ENCODE data around the gene NR1D2. TPM values are rescaled to one million over a fixed set of nuclear protein-coding genes. Genes with fewer than 3 reads are reported as not detected.
A peak's percentile ranks its signal among the peaks of the same experiment; 100 is the strongest.

Gene NR1D2
- total and polyA plus RNA-seq, 9 donors, result 15.6 to 26.6 (median 20.7) TPM

DNA sequence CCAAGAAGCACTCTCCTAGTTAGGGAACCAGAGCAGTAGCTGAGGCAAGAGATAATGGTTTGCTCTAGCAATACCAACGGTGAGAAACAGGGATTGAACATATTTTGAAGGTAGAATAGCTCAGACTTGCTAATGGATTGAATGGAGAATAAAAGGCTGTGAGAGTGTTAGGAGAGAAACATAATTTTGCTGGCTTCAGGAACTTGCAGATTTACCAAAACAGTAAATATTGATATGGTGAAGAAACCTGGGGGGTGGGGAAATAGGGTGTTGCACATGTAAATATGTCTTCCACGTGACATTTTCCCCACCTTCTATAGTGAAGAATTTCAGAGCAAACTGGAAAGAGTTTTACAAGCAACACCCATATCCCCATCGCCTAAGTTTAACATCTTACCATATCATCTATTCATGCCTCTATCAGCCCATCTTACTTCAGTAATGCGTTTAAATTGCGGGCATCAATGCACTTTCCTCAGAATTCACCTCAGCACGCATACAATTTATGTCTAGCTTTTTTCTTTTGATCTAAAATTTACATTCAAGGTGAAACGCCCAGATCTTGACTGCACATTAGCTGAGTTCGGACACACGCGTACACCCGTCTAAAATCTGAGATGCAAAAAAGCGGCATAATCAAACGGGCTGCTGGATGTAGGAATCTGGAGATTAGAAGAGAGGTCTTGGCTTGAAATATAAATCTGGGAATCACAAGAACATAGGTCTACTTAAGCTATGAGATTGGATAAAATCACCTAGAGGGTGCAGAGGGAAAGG, 891 bp upstream of the NR1D2 start:
- peaks cover 16% of the 10 kb centered on the region for H3K4me1 ChIP-seq (ENCODE audit: control insufficient read depth, insufficient read depth, low read length)
- no peaks in the 10 kb centered on the region for H3K36me3 ChIP-seq (ENCODE audit: control insufficient read depth, insufficient read depth, low read length)
- peaks cover 3% of the 10 kb centered on the region for H3K27me3 ChIP-seq (ENCODE audit: control insufficient read depth, insufficient read depth, low read length)
- no peak overlapping the region for H3K27ac ChIP-seq (ENCODE audit: low read length)
- DNase-seq, result peak; percentile 50
- H3K4me3 ChIP-seq (ENCODE audit: low read length), result peak overlapping the region; percentile 83
- no peaks in the 10 kb centered on the region for H3K9me3 ChIP-seq (replicated peaks; ENCODE audit: control insufficient read depth, low read depth, low read length)
- 5% methylated on average over 8 of the region's 13 CpGs for WGBS (ENCODE audit: insufficient coverage)

DNA sequence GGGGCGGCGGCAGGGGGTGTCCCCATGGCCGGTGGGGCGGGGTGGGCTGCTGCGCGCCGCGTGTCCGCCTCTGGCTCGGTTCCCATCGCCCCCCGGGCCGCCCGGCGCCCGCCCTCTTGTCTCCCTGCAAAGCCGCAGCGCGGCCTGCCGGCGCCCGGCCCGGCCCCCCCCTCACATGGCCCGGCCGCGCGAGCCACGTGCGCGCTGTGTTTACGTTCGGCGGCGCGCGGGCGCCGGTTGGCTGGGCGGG, 502 bp downstream of the NR1D2 start:
- H3K27ac ChIP-seq (ENCODE audit: low read length), result peak overlapping the region; percentile 71
- under 1% methylated on average over 39 of the region's 39 CpGs for WGBS (ENCODE audit: insufficient coverage)
- peaks cover 3% of the 10 kb centered on the region for H3K27me3 ChIP-seq (ENCODE audit: control insufficient read depth, insufficient read depth, low read length)
- DNase-seq, result no peak
- peak overlapping the region; percentile 83 for H3K4me3 ChIP-seq (ENCODE audit: low read length)
- H3K36me3 ChIP-seq (ENCODE audit: control insufficient read depth, insufficient read depth, low read length), result no peaks in the 10 kb centered on the region
- peaks cover 16% of the 10 kb centered on the region for H3K4me1 ChIP-seq (ENCODE audit: control insufficient read depth, insufficient read depth, low read length)
- H3K9me3 ChIP-seq (replicated peaks; ENCODE audit: control insufficient read depth, low read depth, low read length), result no peaks in the 10 kb centered on the region

DNA sequence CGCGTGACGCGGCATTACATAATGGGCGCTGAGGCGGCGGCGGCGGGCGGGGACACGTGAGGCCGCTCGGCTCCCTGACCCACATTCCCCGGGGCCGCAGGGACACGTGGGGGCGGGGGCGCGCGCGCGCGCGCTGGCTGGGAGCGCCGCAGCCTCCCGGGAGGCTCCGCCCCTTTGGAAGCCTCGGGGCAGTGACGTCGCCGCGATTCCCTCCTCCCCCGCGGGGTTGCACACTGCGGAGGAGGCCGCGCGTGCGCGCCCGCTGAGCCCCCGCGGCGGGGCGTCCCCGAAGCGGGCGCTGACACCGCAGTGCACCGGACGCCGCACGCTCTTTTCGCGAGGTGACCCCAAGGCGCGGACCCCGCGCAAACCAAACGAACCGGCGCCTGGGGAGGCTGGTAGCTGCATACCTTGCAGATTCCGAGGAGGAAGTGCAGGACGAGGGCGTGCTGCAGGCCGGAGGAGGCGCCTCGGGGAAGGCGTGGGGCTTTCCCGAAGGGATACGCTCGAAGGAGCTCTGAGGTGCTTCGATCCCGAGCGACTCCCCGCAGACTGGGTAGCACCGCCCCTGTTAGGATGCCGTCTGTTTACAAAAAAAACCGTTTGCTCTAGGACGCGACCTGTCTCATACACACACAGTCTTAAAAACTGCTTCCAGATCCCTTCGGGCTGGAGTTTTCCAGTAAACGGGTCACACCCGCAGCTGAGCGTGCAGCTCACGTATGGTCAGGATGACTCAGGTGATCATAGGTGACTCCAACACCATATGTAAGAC, 1.0 kb downstream of the NR1D2 start:
- DNase-seq, result peak; percentile 98
- peak overlapping the region; percentile 95 for H3K27ac ChIP-seq (ENCODE audit: low read length)
- H3K27me3 ChIP-seq (ENCODE audit: control insufficient read depth, insufficient read depth, low read length), result peaks cover 3% of the 10 kb centered on the region
- WGBS (ENCODE audit: insufficient coverage), result under 1% methylated on average over 83 of the region's 87 CpGs
- H3K4me3 ChIP-seq (ENCODE audit: low read length), result peak overlapping the region; percentile 93
- H3K9me3 ChIP-seq (replicated peaks; ENCODE audit: control insufficient read depth, low read depth, low read length), result no peaks in the 10 kb centered on the region
- H3K4me1 ChIP-seq (ENCODE audit: control insufficient read depth, insufficient read depth, low read length), result peaks cover 16% of the 10 kb centered on the region
- no peaks in the 10 kb centered on the region for H3K36me3 ChIP-seq (ENCODE audit: control insufficient read depth, insufficient read depth, low read length)

DNA sequence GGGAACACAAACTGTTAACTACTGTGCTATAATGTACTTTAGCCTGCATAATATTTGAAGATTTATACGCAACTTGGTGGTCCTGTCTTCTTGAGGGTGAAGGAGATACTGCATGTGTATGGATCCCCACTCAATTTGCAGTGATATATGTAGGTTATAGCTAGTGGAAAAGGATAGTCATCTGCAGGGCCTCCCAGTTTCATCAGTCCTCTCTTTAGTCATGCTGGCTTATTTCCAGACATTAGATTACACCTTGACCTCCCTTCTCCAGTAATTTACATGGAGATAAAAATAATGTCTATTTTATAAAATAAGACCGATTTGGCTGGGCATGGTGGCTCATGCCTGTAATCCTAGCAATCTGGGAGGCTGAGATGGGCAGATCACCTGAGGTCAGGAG, 3.7 kb downstream of the NR1D2 start:
- WGBS (ENCODE audit: insufficient coverage), result no CpG with 5 or more reads among the region's 2 CpGs
- H3K36me3 ChIP-seq (ENCODE audit: control insufficient read depth, insufficient read depth, low read length), result no peaks in the 10 kb centered on the region
- DNase-seq, result no peak
- H3K27me3 ChIP-seq (ENCODE audit: control insufficient read depth, insufficient read depth, low read length), result peaks cover under 1% of the 10 kb centered on the region
- H3K27ac ChIP-seq (ENCODE audit: low read length), result no peak overlapping the region
- H3K4me1 ChIP-seq (ENCODE audit: control insufficient read depth, insufficient read depth, low read length), result peaks cover 16% of the 10 kb centered on the region
- H3K9me3 ChIP-seq (replicated peaks; ENCODE audit: control insufficient read depth, low read depth, low read length), result no peaks in the 10 kb centered on the region
- no peak overlapping the region for H3K4me3 ChIP-seq (ENCODE audit: low read length)

DNA sequence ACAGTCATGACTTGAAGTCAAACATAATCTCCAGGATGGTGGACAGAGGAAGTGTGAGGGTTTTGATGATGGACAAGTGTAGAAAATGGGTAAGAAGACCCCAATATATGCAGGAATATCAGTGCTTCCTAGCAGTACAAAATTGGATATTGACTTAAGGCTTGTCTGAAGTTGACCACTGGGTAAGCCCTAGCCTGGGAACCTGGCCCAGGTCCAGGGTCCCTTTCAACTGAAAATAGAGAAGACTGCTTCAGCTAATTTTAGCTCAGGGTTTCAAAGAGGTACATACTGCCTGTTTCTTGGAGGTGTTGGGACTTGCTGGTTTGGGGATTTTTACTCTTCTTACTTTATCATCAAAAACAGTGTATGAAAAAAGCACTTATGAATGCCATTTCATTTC, 4.7 kb downstream of the NR1D2 start:
- no peak overlapping the region for H3K4me3 ChIP-seq (ENCODE audit: low read length)
- H3K27ac ChIP-seq (ENCODE audit: low read length), result peak overlapping the region; percentile 31
- peaks cover 12% of the 10 kb centered on the region for H3K4me1 ChIP-seq (ENCODE audit: control insufficient read depth, insufficient read depth, low read length)

DNA sequence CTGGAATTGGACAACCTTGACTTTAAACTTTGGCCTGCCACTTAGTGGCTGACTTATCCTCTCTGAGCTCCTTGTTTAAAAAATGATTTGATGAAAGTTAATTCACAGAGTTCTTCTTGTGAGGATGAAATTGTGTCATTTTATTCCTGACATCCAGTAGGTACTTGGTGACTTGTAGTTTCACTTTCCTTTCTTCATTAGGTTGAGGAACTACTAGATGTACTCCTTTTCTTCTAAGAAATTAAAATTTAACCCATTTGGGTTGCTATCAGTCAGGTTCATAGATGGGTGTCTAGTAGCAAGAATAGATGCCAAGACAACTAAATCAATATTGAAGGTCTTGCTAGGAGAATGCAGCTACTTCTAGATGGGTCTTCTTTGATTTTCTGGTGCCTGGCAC, 5.2 kb downstream of the NR1D2 start:
- no peak overlapping the region for H3K4me3 ChIP-seq (ENCODE audit: low read length)
- no peaks in the 10 kb centered on the region for H3K27me3 ChIP-seq (ENCODE audit: control insufficient read depth, insufficient read depth, low read length)
- H3K36me3 ChIP-seq (ENCODE audit: control insufficient read depth, insufficient read depth, low read length), result peaks cover 7% of the 10 kb centered on the region
- no peak overlapping the region for H3K27ac ChIP-seq (ENCODE audit: low read length)
- no peak for DNase-seq
- peaks cover 12% of the 10 kb centered on the region for H3K4me1 ChIP-seq (ENCODE audit: control insufficient read depth, insufficient read depth, low read length)
- no peaks in the 10 kb centered on the region for H3K9me3 ChIP-seq (replicated peaks; ENCODE audit: control insufficient read depth, low read depth, low read length)

More for the DNA sequence above, 4.7 kb downstream of the NR1D2 start:
- H3K36me3 ChIP-seq (ENCODE audit: control insufficient read depth, insufficient read depth, low read length), result peaks cover 4% of the 10 kb centered on the region
- H3K27me3 ChIP-seq (ENCODE audit: control insufficient read depth, insufficient read depth, low read length), result no peaks in the 10 kb centered on the region
- peak; percentile 61 for DNase-seq
- no peaks in the 10 kb centered on the region for H3K9me3 ChIP-seq (replicated peaks; ENCODE audit: control insufficient read depth, low read depth, low read length)

DNA sequence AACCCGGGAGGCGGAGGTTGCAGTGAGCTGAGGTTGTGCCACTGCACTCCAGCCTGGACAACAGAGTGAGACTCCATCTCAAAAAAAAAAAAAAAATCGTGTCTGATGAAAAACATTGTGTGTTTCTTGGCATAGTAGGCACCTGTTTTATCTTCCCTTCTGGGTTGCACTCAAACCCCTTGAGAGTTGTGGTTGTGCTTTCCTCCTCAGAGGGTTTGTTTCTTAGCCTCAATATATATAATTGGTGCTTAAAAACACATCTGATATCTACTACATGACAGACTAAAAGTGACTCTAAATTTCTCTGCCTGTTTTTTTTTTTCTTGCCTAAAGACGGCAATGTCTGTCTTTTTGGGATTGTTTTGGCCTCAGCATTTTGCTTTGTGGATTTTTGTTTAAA, 7.6 kb downstream of the NR1D2 start:
- Histone ChIP-seq H3K27ac (ENCODE audit: low read length) (no peak overlapping the region), H3K4me1 (ENCODE audit: control insufficient read depth, insufficient read depth, low read length) (peaks cover 2% of the 10 kb centered on the region), H3K4me3 (ENCODE audit: low read length) (no peak overlapping the region), H3K27me3 (ENCODE audit: control insufficient read depth, insufficient read depth, low read length) (no peaks in the 10 kb centered on the region), H3K36me3 (ENCODE audit: control insufficient read depth, insufficient read depth, low read length) (peaks cover 9% of the 10 kb centered on the region), H3K9me3 (replicated peaks; ENCODE audit: control insufficient read depth, low read depth, low read length) (no peaks in the 10 kb centered on the region)
- 93% methylated on average over 3 of the region's 4 CpGs for WGBS (ENCODE audit: insufficient coverage)
- DNase-seq, result no peak

DNA sequence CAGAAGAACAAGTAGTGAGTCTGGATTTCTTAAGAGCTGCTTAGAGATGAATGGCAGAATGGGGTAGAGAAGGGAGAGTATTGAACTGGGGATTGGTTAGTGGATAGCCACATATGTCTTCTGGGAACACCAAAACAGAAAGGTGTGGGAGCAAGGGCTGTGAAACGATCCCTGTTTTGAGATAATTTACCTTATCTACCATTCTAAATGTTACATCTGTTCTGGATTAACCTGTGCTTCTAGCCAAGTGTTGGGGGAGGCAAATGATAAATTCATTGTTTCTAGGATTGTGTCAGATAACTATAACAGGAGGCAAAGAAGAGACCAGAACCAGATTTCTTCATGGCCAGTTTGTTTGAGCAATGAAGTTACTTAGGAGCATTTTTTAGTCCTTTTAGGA, 8.4 kb downstream of the NR1D2 start:
- no peak overlapping the region for H3K27ac ChIP-seq (ENCODE audit: low read length)
- H3K4me1 ChIP-seq (ENCODE audit: control insufficient read depth, insufficient read depth, low read length), result no peaks in the 10 kb centered on the region
- H3K4me3 ChIP-seq (ENCODE audit: low read length), result no peak overlapping the region
- H3K36me3 ChIP-seq (ENCODE audit: control insufficient read depth, insufficient read depth, low read length), result peaks cover 9% of the 10 kb centered on the region
- no CpG with 5 or more reads among the region's 1 CpG for WGBS (ENCODE audit: insufficient coverage)
- no peaks in the 10 kb centered on the region for H3K27me3 ChIP-seq (ENCODE audit: control insufficient read depth, insufficient read depth, low read length)
- no peaks in the 10 kb centered on the region for H3K9me3 ChIP-seq (replicated peaks; ENCODE audit: control insufficient read depth, low read depth, low read length)
- no peak for DNase-seq

DNA sequence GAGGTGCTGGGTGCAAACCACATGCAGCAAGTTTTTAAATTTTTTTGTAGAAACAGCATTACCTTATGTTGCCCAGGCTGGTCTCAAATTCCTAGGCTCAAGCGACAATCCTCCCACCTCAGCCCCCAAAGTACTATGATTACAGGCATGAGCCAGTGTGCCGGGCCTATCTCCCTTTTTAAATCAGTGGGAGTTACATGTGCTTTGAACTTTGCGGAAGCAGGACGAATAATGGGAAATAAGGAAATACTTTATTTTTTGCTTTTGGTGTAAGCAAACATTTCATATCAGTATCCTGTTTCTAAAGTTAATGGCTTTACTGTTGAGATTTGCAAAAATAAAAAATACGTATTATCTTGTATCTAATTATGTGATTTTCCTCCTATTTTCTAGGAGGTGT, 9.1 kb downstream of the NR1D2 start:
- no peaks in the 10 kb centered on the region for H3K27me3 ChIP-seq (ENCODE audit: control insufficient read depth, insufficient read depth, low read length)
- H3K36me3 ChIP-seq (ENCODE audit: control insufficient read depth, insufficient read depth, low read length), result peaks cover 9% of the 10 kb centered on the region
- no peak overlapping the region for H3K4me3 ChIP-seq (ENCODE audit: low read length)
- DNase-seq, result no peak
- H3K4me1 ChIP-seq (ENCODE audit: control insufficient read depth, insufficient read depth, low read length), result no peaks in the 10 kb centered on the region
- H3K9me3 ChIP-seq (replicated peaks; ENCODE audit: control insufficient read depth, low read depth, low read length), result no peaks in the 10 kb centered on the region
- no peak overlapping the region for H3K27ac ChIP-seq (ENCODE audit: low read length)
- WGBS (ENCODE audit: insufficient coverage), result no CpG with 5 or more reads among the region's 5 CpGs

DNA sequence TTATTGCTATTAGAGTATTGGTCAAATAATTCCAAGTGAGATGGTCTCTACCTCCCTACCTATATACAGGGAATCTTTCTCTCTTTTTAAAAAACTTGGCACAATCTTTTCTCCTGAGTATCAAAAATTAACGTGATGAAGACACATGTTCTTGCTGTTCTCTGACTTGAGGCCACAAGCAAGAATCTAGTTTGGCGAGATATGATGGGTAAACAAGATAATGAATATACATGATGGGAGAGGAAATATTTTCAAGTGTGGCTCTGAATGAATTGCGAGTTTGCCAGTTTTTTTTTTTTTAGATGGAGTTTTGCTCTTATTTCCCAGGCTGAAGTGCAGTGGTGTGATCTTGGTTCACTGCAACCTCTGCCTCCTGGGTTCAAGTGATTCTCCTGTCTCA, 11.6 kb downstream of the NR1D2 start:
- H3K4me1 ChIP-seq (ENCODE audit: control insufficient read depth, insufficient read depth, low read length), result no peaks in the 10 kb centered on the region
- no peaks in the 10 kb centered on the region for H3K27me3 ChIP-seq (ENCODE audit: control insufficient read depth, insufficient read depth, low read length)
- WGBS (ENCODE audit: insufficient coverage), result no CpG with 5 or more reads among the region's 3 CpGs
- H3K36me3 ChIP-seq (ENCODE audit: control insufficient read depth, insufficient read depth, low read length), result peaks cover 9% of the 10 kb centered on the region
- H3K9me3 ChIP-seq (replicated peaks; ENCODE audit: control insufficient read depth, low read depth, low read length), result no peaks in the 10 kb centered on the region
- H3K27ac ChIP-seq (ENCODE audit: low read length), result no peak overlapping the region
- no peak overlapping the region for H3K4me3 ChIP-seq (ENCODE audit: low read length)
- DNase-seq, result no peak
